WTC11 (cell line): Measurements from ENCODE around the gene MBD3.

ENCODE experiments used
- CREB1 ChIP-seq: sonication (generic); formaldehyde crosslinking; IDR thresholded peaks from 2 replicates; pipeline ENCODE4 v1.8.0; 2023; ENCODE audit warnings: mild to moderate bottlenecking, missing genetic modification reagents
- CTCF ChIP-seq: fragments of 200-600 bp; IDR thresholded peaks from 2 replicates; pipeline ENCODE4 v1.8.0; 2022; ENCODE audit warnings: antibody characterized with exemption
- FOXK1 ChIP-seq: sonication (generic); formaldehyde crosslinking; IDR thresholded peaks from 2 replicates; pipeline ENCODE4 v1.8.0; 2022; ENCODE audit warnings: mild to moderate bottlenecking, moderate library complexity, missing genetic modification reagents
- TF ChIP-seq, protein P1 (sequence below): fragments of 250-450 bp; sonication (Bioruptor Pico); IDR thresholded peaks from 2 replicates; pipeline ENCODE4 v1.9.0; 2021; ENCODE audit warnings: mild to moderate bottlenecking, borderline replicate concordance

DNA sequence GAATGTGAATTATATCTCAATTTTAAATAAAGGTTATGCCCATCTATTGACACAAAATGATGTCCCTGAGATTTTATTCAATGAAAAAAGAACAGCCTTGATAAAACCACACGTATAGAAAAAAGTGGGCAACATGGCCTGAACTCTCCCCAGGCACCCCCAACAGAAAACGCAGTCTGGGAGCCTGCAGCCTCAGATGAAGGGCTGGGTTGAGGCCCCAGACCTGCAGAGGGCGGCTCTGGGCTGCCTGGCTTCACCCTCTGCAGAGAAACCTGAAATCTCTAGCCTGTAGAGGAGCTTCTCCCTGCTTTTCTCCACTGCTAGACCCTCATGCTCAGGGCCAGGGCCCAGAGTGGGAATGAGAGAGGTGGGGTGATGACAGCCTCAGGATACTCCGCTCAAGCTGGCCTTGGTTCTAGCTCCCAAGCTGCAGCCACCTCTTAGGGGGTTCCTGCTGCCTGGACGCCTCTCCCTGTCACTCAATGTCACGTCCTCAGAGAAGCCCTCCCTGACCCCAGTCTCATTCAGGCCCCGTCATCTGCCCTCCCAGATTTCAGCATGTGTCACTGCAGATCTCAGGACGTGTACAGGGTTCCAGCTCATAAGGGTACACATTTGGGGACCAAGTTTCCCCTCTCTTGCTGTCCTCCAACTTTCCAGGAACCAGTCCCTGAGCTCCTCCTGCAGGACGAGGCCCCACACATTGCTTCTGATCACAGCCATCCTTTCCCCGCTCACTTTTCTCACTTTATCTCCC, 1.8 kb downstream of the MBD3 start:
- TF ChIP-seq FOXK1 (CRISPR knock-in tag): no peak
- no peak for TF ChIP-seq CTCF
- TF ChIP-seq, protein P1, sequence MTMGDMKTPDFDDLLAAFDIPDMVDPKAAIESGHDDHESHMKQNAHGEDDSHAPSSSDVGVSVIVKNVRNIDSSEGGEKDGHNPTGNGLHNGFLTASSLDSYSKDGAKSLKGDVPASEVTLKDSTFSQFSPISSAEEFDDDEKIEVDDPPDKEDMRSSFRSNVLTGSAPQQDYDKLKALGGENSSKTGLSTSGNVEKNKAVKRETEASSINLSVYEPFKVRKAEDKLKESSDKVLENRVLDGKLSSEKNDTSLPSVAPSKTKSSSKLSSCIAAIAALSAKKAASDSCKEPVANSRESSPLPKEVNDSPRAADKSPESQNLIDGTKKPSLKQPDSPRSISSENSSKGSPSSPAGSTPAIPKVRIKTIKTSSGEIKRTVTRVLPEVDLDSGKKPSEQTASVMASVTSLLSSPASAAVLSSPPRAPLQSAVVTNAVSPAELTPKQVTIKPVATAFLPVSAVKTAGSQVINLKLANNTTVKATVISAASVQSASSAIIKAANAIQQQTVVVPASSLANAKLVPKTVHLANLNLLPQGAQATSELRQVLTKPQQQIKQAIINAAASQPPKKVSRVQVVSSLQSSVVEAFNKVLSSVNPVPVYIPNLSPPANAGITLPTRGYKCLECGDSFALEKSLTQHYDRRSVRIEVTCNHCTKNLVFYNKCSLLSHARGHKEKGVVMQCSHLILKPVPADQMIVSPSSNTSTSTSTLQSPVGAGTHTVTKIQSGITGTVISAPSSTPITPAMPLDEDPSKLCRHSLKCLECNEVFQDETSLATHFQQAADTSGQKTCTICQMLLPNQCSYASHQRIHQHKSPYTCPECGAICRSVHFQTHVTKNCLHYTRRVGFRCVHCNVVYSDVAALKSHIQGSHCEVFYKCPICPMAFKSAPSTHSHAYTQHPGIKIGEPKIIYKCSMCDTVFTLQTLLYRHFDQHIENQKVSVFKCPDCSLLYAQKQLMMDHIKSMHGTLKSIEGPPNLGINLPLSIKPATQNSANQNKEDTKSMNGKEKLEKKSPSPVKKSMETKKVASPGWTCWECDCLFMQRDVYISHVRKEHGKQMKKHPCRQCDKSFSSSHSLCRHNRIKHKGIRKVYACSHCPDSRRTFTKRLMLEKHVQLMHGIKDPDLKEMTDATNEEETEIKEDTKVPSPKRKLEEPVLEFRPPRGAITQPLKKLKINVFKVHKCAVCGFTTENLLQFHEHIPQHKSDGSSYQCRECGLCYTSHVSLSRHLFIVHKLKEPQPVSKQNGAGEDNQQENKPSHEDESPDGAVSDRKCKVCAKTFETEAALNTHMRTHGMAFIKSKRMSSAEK (CRISPR knock-in tag): no peak
- no peak for TF ChIP-seq CREB1
